Hepatocyte (in vitro differentiated cells): ENCODE measurements around the gene MYH13. TPM values are rescaled to one million over a fixed set of nuclear protein-coding genes. Genes with fewer than 3 reads are reported as not detected.

ENCODE experiments used
- DNase-seq: peaks from one replicate; pipeline ENCODE4 v3.0.0-alpha.2; 2016; ENCODE audit warnings: low spot score
- H2AFZ ChIP-seq: fragments of 200-600 bp; sonication (generic); 2 replicates; pipeline ENCODE4 v1.6.0; 2016; ENCODE audit warnings: antibody characterized with exemption, mild to moderate bottlenecking
- H3K27ac ChIP-seq: fragments of 200-600 bp; sonication (generic); 2 replicates; pipeline ENCODE4 v1.5.1; 2016; ENCODE audit warnings: mild to moderate bottlenecking
- H3K27me3 ChIP-seq: fragments of 200-600 bp; sonication (generic); 2 replicates; pipeline ENCODE4 v1.6.1; 2016
- H3K36me3 ChIP-seq: fragments of 200-600 bp; sonication (generic); replicated peaks from 2 replicates; pipeline ENCODE4 v1.5.1; 2016; ENCODE audit warnings: low read depth; ENCODE audit not compliant: insufficient read depth
- H3K4me1 ChIP-seq: fragments of 200-600 bp; sonication (generic); 2 replicates; pipeline ENCODE4 v1.5.1; 2016; ENCODE audit warnings: mild to moderate bottlenecking, moderate library complexity; ENCODE audit not compliant: insufficient read depth
- H3K4me2 ChIP-seq: fragments of 200-600 bp; sonication (generic); 2 replicates; pipeline ENCODE4 v1.6.0; 2016
- H3K4me3 ChIP-seq: fragments of 200-600 bp; sonication (generic); 2 replicates; pipeline ENCODE4 v1.5.1; 2016; ENCODE audit warnings: mild to moderate bottlenecking
- H3K79me2 ChIP-seq: fragments of 200-600 bp; sonication (generic); 2 replicates; pipeline ENCODE4 v1.6.0; 2017; ENCODE audit warnings: mild to moderate bottlenecking
- H3K9me2 ChIP-seq: fragments of 200-600 bp; sonication (generic); replicated peaks from 2 replicates; pipeline ENCODE4 v1.6.0; 2017; ENCODE audit warnings: mild to moderate bottlenecking; ENCODE audit not compliant: insufficient read depth
- H3K9me3 ChIP-seq: fragments of 200-600 bp; sonication (generic); 2 replicates; pipeline ENCODE4 v1.5.1; 2016; ENCODE audit warnings: low read depth, mild to moderate bottlenecking
- H4K20me1 ChIP-seq: fragments of 200-600 bp; sonication (generic); 2 replicates; pipeline ENCODE4 v1.6.0; 2016; ENCODE audit warnings: mild to moderate bottlenecking; ENCODE audit not compliant: insufficient read depth, poor library complexity, severe bottlenecking
- CTCF ChIP-seq: fragments of 200-600 bp; sonication (generic); IDR thresholded peaks from 2 replicates; pipeline ENCODE4 v1.5.1; 2016; ENCODE audit warnings: antibody characterized with exemption, mild to moderate bottlenecking; ENCODE audit not compliant: poor library complexity
- EZH2 ChIP-seq: fragments of 200-600 bp; sonication (generic); IDR thresholded peaks from 2 replicates; pipeline ENCODE4 v1.6.1; 2016; ENCODE audit warnings: antibody characterized with exemption, mild to moderate bottlenecking, borderline replicate concordance
- EZH2phosphoT487 ChIP-seq: fragments of 200-600 bp; sonication (generic); IDR thresholded peaks from one replicate; pipeline ENCODE4 v1.6.1; 2018; ENCODE audit warnings: antibody characterized with exemption, mild to moderate bottlenecking, low read depth, moderate library complexity; ENCODE audit not compliant: unreplicated experiment, severe bottlenecking
- WGBS: methylation state at CpG from one replicate; pipeline ENCODE4 v1.1.6; 2016; ENCODE audit warnings: low lambda C conversion rate; ENCODE audit errors: missing lambda C conversion rate; 5-methylcytosine and 5-hydroxymethylcytosine counted together
- polyA plus RNA-seq: library from polyadenylated mRNA; unstranded; fragments of >200 nt; fragmentation: Nextera tagmentation; extraction: Ambion mirVana; gene quantifications from 2 replicates; pipeline ENCODE4 v1.2.1, GENCODE V29; 2016
- total RNA-seq: library from RNA; depleted of rRNA; stranded (reverse); fragments of >200 nt; gene quantifications from 2 replicates; pipeline ENCODE4 v1.2.3, GENCODE V29; 2014

The MYH13 gene
- total and polyA plus RNA-seq, 2 experiments from 2014 or later, result 0.03 TPM; not detected in 1

- Histone ChIP-seq H3K4me3 (no peak overlapping the region), H3K4me1 (no peaks in the 10 kb centered on the region), H3K27ac (no peak overlapping the region), H3K79me2 (no peaks in the 10 kb centered on the region), H4K20me1 (no peaks in the 10 kb centered on the region), H3K9me2 (no peaks in the 10 kb centered on the region), H3K36me3 (no peaks in the 10 kb centered on the region), H3K4me2 (no peak overlapping the region), H3K9me3 (no peaks in the 10 kb centered on the region), H2AFZ (no peak overlapping the region), H3K27me3 (no peaks in the 10 kb centered on the region)
- WGBS, result 75% methylated on average over 2 of the region's 2 CpGs
- TF ChIP-seq EZH2phosphoT487 (no peak), CTCF (no peak), EZH2 (no peak)
- DNase-seq, result no peak
These were observed 48.0 kb upstream of the MYH13 start for GRCh38 chr17:10420811-10421210.

- H3K9me2 ChIP-seq, result no peaks in the 10 kb centered on the region
- no peaks in the 10 kb centered on the region for H4K20me1 ChIP-seq
- no peak for TF ChIP-seq CTCF
- TF ChIP-seq EZH2phosphoT487, result no peak
- TF ChIP-seq EZH2, result no peak
- no peak overlapping the region for H3K4me2 ChIP-seq
- no peak overlapping the region for H3K27ac ChIP-seq
- H2AFZ ChIP-seq, result no peak overlapping the region
- H3K9me3 ChIP-seq, result no peaks in the 10 kb centered on the region
- no peaks in the 10 kb centered on the region for H3K4me1 ChIP-seq
- WGBS, result 63% methylated on average over 3 of the region's 3 CpGs
- no peak for DNase-seq
- no peaks in the 10 kb centered on the region for H3K79me2 ChIP-seq
- H3K36me3 ChIP-seq, result no peaks in the 10 kb centered on the region
- H3K4me3 ChIP-seq, result no peak overlapping the region
- H3K27me3 ChIP-seq, result no peaks in the 10 kb centered on the region
These were observed 44.6 kb upstream of the MYH13 start for GRCh38 chr17:10417431-10417830.

- no peak for DNase-seq
- TF ChIP-seq CTCF (no peak), EZH2phosphoT487 (no peak), EZH2 (no peak)
- Histone ChIP-seq H3K4me1 (no peaks in the 10 kb centered on the region), H3K9me2 (no peaks in the 10 kb centered on the region), H4K20me1 (no peaks in the 10 kb centered on the region), H3K36me3 (no peaks in the 10 kb centered on the region), H3K27ac (no peak overlapping the region), H3K9me3 (no peaks in the 10 kb centered on the region), H3K79me2 (no peaks in the 10 kb centered on the region), H3K4me2 (no peak overlapping the region), H3K4me3 (no peak overlapping the region), H3K27me3 (no peaks in the 10 kb centered on the region), H2AFZ (no peak overlapping the region)
- 84% methylated on average over 4 of the region's 4 CpGs for WGBS
These were observed 42.4 kb upstream of the MYH13 start for GRCh38 chr17:10415161-10415560.

- no peak overlapping the region for H3K27ac ChIP-seq
- TF ChIP-seq EZH2phosphoT487 (no peak), EZH2 (no peak), CTCF (no peak)
- H2AFZ ChIP-seq, result no peak overlapping the region
These were observed 30.8 kb upstream of the MYH13 start for GRCh38 chr17:10403589-10403988.

More at GRCh38 chr17:10403589-10403988, 30.8 kb upstream of the MYH13 start:
- Histone ChIP-seq H4K20me1 (no peaks in the 10 kb centered on the region), H3K27me3 (no peaks in the 10 kb centered on the region), H3K79me2 (no peaks in the 10 kb centered on the region), H3K9me2 (no peaks in the 10 kb centered on the region), H3K4me1 (no peaks in the 10 kb centered on the region), H3K4me3 (no peak overlapping the region), H3K9me3 (no peaks in the 10 kb centered on the region), H3K4me2 (no peak overlapping the region), H3K36me3 (no peaks in the 10 kb centered on the region)
- DNase-seq, result no peak
